Colonic mucosa (tissue), 4 donors: ENCODE data around the gene MAD1L1. TPM values are rescaled to one million over a fixed set of nuclear protein-coding genes. Genes with fewer than 3 reads are reported as not detected.

Source experiments
- DNase-seq: peaks from one replicate; pipeline ENCODE4 v3.0.0-alpha.2; 2020
- H3K27ac ChIP-seq: fragments of 200-600 bp; one replicate; pipeline ENCODE4 v1.8.0; 2021
- H3K27me3 ChIP-seq: fragments of 200-600 bp; one replicate; pipeline ENCODE4 v1.8.0; 2021
- H3K36me3 ChIP-seq: fragments of 200-600 bp; one replicate; pipeline ENCODE4 v1.8.0; 2021
- H3K4me1 ChIP-seq: fragments of 200-600 bp; one replicate; pipeline ENCODE4 v1.8.0; 2021; ENCODE audit warnings: mild to moderate bottlenecking
- H3K4me3 ChIP-seq: fragments of 200-600 bp; one replicate; pipeline ENCODE4 v1.8.0; 2021
- H3K9ac ChIP-seq, 2 donors: one replicate each; pipeline ENCODE4 v1.7.0; 2013; ENCODE audit warnings: control low read depth in 2 of 2, low read depth in 2 of 2, low read length in 2 of 2
- H3K9me3 ChIP-seq: fragments of 200-600 bp; one replicate; pipeline ENCODE4 v1.8.0; 2021
- intact Hi-C: fragments of 100-400 bp; cut with DNase I; formaldehyde crosslinking; loops from one replicate; pipeline ENCODE4 v1.14.1; 2022
- total RNA-seq, 2 donors: library from RNA; stranded (reverse); fragmentation: NEBNext Ultra II Directional in 1 of 2; extraction: Animal tissue kit (Norgen Biotek cat#: 25700) in 1 of 2; gene quantifications; one replicate each; pipeline ENCODE4 v1.2.1, GENCODE V29; 2021
- TF ChIP-seq, protein P1 (sequence below): fragments of 200-600 bp; IDR thresholded peaks from one replicate; pipeline ENCODE4 v1.8.0; 2022; ENCODE audit warnings: antibody characterized with exemption, mild to moderate bottlenecking
- donor health status: healthy.
- donor health status: DM: no; HTN: no; CAD: no.
- donor health status: DM: no; HTN: no; CAD: no.

The MAD1L1 gene
- total RNA-seq, 2 donors from 2014 or later = 18.2 to 47.0 TPM

DNA sequence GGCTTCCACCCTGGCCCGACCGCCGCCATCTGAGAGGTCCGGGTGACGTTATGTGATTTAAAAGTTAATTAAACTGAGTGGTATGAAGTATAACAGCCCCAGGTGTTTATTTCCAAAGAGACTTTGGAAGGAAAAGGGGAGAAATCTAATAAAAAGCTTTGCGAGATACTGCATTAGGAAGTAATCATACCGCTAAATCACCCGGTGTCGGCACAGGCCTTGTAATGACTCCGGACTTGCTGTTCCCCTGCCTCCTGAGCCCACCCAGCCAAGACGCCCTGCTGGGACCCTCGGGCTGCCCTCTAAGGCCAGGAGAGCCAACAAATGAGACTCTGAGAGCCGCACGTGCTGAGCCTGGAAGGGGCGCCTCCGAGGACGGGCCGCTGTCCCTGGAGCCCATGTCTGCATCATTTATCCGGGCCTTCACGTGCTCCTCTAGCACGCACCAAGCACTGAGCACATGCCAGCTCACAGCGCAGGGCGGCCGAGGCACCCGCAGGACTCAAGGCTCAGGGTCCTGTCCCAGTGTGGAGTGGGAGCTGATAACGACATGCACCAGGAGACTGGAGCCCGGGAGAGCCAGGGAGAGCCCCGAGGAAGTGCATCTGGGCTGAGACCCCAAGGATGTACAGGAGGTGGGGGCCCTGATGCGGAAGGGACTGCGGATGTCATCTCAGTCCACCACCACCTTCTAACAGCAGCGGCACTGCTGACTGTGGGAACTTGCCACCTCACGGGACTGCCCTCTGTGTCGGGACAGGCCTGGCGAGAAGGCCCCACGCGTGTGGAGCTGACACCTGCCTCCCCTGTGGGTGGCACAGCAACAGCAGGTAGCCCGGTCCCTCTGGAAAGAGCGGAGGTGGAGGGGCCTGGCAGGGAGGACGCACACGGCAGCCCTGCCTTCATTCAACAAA lies 380.0 kb downstream of the MAD1L1 start:
- no peaks in the 10 kb centered on the region for H3K9me3 ChIP-seq
- no peak overlapping the region for H3K27ac ChIP-seq
- no peak for DNase-seq
- no peaks in the 10 kb centered on the region for H3K27me3 ChIP-seq
- intact Hi-C loops = no loop called here
- no peak overlapping the region for H3K9ac ChIP-seq
- no peaks in the 10 kb centered on the region for H3K36me3 ChIP-seq
- TF ChIP-seq, protein P1, sequence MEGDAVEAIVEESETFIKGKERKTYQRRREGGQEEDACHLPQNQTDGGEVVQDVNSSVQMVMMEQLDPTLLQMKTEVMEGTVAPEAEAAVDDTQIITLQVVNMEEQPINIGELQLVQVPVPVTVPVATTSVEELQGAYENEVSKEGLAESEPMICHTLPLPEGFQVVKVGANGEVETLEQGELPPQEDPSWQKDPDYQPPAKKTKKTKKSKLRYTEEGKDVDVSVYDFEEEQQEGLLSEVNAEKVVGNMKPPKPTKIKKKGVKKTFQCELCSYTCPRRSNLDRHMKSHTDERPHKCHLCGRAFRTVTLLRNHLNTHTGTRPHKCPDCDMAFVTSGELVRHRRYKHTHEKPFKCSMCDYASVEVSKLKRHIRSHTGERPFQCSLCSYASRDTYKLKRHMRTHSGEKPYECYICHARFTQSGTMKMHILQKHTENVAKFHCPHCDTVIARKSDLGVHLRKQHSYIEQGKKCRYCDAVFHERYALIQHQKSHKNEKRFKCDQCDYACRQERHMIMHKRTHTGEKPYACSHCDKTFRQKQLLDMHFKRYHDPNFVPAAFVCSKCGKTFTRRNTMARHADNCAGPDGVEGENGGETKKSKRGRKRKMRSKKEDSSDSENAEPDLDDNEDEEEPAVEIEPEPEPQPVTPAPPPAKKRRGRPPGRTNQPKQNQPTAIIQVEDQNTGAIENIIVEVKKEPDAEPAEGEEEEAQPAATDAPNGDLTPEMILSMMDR = no peak
- no peaks in the 10 kb centered on the region for H3K4me1 ChIP-seq
- no peak overlapping the region for H3K4me3 ChIP-seq

DNA sequence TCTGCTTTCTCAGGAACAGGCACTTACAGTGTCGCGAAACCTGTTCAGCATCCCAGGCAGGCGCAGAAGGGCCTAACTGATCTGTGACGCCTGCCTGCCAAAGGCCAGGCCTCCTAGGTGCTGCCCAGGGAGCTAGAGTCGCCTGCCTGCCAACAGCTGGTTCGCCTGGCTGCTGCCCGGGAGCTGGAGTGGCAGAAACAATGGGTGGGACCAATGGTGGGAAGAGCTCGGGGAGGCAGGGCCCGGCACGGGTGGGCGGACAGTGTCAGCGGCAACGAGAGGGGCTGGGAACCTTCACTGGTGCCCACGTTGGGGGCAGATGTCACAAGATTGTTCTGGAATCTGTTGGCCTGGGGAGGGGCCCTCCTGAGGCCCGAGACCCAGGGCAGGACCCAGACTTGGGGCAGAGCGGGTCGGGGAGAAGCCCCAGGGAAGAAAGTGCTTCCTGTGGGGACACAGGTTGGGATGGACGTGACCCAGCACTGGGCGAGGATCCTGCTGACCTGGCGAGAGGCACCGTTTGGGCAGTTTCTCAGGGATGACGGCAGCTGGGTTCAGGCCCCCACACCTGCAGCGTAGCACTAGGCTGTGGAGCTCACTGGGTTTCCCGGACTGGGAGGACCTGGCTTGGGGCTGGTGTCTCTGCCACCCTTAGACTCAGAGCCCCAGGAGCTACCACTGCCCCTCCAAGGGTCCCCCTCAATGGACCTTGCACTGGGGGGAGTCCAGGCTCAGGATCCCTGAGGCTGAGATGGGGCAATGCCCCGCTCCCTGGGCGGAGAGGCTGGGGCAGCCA lies 380.8 kb downstream of the MAD1L1 start:
- Histone ChIP-seq H3K4me1 (no peaks in the 10 kb centered on the region), H3K9me3 (no peaks in the 10 kb centered on the region), H3K36me3 (no peaks in the 10 kb centered on the region), H3K9ac (no peak overlapping the region), H3K27me3 (no peaks in the 10 kb centered on the region), H3K27ac (no peak overlapping the region), H3K4me3 (no peak overlapping the region)
- intact Hi-C loops = no loop called here
- no peak for DNase-seq
- TF ChIP-seq, protein P1 = no peak

DNA sequence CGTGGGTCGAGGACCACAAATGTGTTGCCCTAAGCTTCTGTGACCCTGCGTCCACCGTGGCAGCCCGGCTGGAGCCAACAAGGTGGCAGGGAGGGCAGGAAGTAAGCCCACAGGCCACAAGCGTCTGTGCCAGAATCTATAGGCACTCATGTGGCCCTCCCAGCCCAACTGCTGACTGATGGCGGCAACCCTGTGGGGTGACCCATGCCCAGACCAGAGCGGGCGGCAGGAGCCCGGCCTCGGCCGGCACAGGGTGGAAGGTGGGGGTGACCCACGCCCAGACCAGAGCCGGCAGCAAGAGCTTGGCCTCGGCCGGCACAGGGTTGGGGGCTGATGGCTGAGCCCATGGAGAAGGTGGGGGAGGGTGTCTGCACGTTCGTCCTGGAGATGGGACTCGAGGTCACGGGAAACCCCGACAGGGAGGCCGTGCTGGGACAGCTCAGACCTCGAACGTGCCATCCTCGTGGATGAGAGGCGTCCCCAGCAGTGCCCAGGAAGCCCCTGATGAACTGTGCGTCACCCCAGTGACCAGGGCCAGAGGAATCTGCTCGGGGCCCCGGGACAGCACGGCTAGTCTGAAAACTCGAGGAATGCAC lies 381.7 kb downstream of the MAD1L1 start:
- H3K9ac ChIP-seq = no peak overlapping the region

DNA sequence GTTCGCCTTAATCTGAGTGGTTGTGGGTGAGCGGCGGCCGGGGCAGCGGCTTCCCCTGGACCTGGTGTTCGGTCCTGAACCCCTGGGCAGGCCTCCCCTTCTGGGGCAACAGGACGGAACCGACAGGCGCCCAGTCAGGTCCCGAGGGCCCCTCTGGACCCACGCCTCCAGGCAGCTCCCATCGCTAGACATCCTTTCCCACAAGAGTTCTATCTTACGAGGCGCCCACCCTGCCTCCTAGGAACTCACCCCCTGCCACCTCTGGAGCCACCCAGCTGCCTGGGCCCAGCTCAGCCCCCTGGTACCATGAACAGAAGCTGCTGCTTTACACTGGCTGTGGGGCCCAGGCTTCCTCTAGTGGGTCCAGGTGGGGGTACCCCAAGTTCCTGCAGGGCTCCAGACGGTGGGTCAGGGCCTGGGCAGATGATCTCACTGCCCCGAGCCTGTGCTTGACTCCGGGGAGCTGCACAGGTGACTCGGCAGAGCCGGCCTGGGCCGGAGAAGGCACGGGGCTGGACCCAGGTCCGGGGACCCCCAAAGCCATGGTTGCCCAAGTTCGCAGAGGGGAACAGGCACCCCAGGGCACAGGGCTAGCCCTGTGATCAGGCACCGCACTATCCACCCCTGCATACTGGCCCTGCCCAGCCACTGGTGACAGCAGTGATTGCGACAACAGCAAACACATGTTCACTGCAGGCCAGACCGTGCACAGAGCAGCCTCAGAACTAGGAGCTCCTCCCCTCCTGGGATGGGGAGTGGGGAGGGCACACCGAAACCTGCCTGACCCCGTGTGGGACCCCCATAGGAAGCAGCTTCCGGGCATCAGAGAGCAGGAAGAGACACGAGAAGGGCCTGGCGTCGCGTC lies 382.4 kb downstream of the MAD1L1 start:
- DNase-seq = no peak
- no peaks in the 10 kb centered on the region for H3K9me3 ChIP-seq
- no peak overlapping the region for H3K27ac ChIP-seq
- no peaks in the 10 kb centered on the region for H3K27me3 ChIP-seq
- no peaks in the 10 kb centered on the region for H3K4me1 ChIP-seq
- H3K9ac ChIP-seq = no peak overlapping the region
- intact Hi-C loops = no loop called here
- no peaks in the 10 kb centered on the region for H3K36me3 ChIP-seq
- TF ChIP-seq, protein P1 = no peak
- H3K4me3 ChIP-seq = no peak overlapping the region

More for the DNA sequence above, 381.7 kb downstream of the MAD1L1 start:
- H3K27me3 ChIP-seq = no peaks in the 10 kb centered on the region
- H3K4me3 ChIP-seq = no peak overlapping the region
- TF ChIP-seq, protein P1 = no peak
- intact Hi-C loops = no loop called here
- H3K9me3 ChIP-seq = no peaks in the 10 kb centered on the region
- no peaks in the 10 kb centered on the region for H3K36me3 ChIP-seq
- H3K27ac ChIP-seq = no peak overlapping the region
- H3K4me1 ChIP-seq = no peaks in the 10 kb centered on the region
- no peak for DNase-seq
